ENCODE measurements around the gene FIBP. TPM values are rescaled to one million over a fixed set of nuclear protein-coding genes. Genes with fewer than 3 reads are reported as not detected.

The FIBP gene
- total and polyA plus RNA-seq, 3 donors from 2014 or later: 131 to 149 (median 144) TPM

DNA sequence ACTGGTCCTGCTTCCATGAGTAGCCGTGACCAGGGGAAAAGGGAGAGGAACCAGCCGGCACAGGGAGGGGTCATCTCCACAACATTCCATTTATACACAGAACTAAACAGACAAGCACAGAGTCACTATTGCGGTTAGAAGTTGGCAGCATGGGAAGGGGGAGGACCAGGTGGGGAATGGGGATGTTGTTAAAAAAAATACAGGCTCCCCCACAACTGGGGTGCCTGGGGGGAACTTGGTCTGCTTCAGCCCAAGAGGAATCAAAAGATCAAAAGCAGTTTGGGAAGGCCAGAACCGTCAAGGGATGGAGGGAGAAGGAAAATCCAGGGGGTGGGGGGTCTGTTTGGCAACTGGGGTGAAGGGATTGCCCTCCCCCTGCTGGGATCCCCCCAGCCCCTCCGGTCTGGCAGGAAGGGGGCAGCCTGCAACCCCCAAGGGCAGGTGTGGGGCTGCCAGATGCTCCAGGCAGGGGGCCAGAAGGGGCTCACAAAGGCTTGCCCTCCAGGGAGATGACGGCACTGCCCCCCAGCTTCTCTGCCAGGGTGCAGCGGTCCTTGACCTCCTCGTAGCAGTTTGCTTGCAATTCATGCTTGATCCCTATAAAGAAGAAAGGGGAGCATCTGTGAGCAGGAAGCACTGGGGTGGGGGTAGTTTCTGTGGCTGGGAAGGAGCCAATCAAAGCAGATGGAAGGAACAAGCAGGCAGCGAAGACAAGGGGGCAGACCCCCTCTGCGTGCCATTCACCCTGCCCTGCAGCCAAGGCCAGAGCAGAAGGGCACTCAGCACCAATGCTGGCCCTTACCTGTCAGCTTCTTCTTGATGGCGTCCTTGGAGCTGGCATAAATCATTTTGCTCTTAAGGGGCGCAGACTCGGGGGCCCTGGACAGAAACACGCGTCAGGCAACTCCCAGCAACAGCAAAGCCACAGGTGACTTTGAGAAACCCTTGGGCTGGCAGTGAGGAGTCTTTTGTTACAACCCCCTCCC is 33.1 kb downstream of the FIBP start:
- no peaks in the 10 kb centered on the region for H3K36me3 ChIP-seq (ENCODE audit: low read depth, missing control alignments)
- no peak for TF ChIP-seq CTCF (IDR thresholded peaks at IDR 0.05)
- TF ChIP-seq POLR2A (IDR thresholded peaks at IDR 0.05): no peak
- H3K4me1 ChIP-seq: peaks cover 6% of the 10 kb centered on the region
- no peaks in the 10 kb centered on the region for H3K27me3 ChIP-seq
- DNase-seq: no peak
- 71 to 75% methylated on average over 15 of the region's 15 CpGs for WGBS, 2 donors
- intact Hi-C loops (cut with DNase I; ENCODE audit: low total_unique reads): no loop called here
- no peaks in the 10 kb centered on the region for H3K9me3 ChIP-seq
- no peak overlapping the region for H3K4me3 ChIP-seq
- no peak overlapping the region for H3K27ac ChIP-seq

DNA sequence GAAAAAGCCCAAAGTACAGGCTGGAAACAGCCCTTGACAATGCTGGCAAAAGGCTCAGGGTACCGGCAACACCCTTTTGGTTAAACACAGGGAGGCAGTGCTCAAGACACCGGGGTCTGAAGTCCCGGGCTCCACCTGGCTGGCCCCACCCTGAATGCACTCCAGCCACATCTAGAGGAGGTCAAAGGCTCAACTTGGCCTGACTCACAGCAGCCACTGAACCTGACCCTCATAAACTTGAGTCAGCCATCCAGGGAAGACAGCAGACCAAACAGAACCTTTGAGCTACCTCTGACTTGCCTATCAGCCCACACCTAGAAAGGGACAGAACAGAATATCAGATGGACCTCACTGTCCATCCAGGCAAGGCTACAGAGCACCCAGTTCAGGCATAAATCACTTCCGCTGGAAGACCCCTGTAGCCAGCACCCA is 34.1 kb downstream of the FIBP start:
- no peak overlapping the region for H3K4me3 ChIP-seq
- DNase-seq: no peak
- no peaks in the 10 kb centered on the region for H3K36me3 ChIP-seq (ENCODE audit: low read depth, missing control alignments)
- intact Hi-C loops (cut with DNase I; ENCODE audit: low total_unique reads): no loop called here
- 90 to 91% methylated on average over 4 of the region's 4 CpGs for WGBS, 2 donors
- peaks cover 6% of the 10 kb centered on the region for H3K4me1 ChIP-seq
- no peaks in the 10 kb centered on the region for H3K9me3 ChIP-seq
- no peak overlapping the region for H3K27ac ChIP-seq
- TF ChIP-seq POLR2A (IDR thresholded peaks at IDR 0.05) (no peak), CTCF (IDR thresholded peaks at IDR 0.05) (no peak)
- H3K27me3 ChIP-seq: no peaks in the 10 kb centered on the region

DNA sequence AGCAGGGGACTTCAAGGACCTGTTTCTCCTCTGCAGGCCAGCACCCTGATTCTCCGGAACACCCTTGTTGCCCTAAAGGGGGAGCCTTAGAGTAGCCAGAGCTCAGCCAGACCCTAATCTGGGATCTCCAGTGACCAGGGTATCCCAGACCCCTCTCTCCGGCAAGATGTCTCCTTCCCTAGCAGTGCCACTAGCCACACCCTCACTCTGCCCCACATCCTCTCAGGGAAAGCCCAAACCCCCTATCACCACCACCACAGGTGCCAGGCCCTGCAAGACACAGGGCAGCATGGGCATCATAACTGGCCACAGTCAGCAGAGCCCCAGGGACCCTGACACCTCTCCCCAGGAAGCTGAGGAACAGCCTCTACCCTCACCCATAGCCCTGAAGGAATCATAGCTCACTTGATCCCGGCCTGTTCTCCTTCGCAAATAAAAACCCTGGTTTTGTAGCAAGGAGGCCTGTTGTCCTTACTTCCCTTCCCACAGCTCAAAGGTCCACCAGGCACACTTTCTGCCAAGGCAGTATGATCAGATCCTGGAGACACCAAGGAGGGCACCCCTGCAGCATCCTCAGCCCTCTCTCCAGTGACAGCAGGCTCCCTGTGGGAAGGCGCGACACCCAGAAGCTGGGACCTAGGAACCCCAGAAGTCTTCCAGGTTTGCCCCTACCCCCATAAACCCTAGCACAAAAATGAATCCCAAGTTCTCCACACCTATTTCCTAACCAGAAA is 34.9 kb downstream of the FIBP start:
- DNase-seq: no peak
- no peaks in the 10 kb centered on the region for H3K36me3 ChIP-seq (ENCODE audit: low read depth, missing control alignments)
- H3K9me3 ChIP-seq: no peaks in the 10 kb centered on the region

GRCh38 chr11:65852508-65853245 is 35.6 kb downstream of the FIBP start:
- Histone ChIP-seq H3K4me3 (no peak overlapping the region), H3K27me3 (no peaks in the 10 kb centered on the region), H3K4me1 (peaks cover 6% of the 10 kb centered on the region), H3K36me3 (ENCODE audit: low read depth, missing control alignments) (no peaks in the 10 kb centered on the region), H3K9me3 (no peaks in the 10 kb centered on the region), H3K27ac (no peak overlapping the region)
- WGBS, 2 donors: 94 to 95% methylated on average over 21 to 33 of the region's 33 CpGs
- intact Hi-C loops (cut with DNase I; ENCODE audit: low total_unique reads): no loop called here
- TF ChIP-seq CTCF (IDR thresholded peaks at IDR 0.05) (no peak), POLR2A (IDR thresholded peaks at IDR 0.05) (no peak)
- DNase-seq: no peak

More for the DNA sequence above, 34.9 kb downstream of the FIBP start:
- intact Hi-C loops (cut with DNase I; ENCODE audit: low total_unique reads): no loop called here
- H3K27ac ChIP-seq: no peak overlapping the region
- TF ChIP-seq CTCF (IDR thresholded peaks at IDR 0.05) (no peak), POLR2A (IDR thresholded peaks at IDR 0.05) (no peak)
- peaks cover 6% of the 10 kb centered on the region for H3K4me1 ChIP-seq
- WGBS, 2 donors: 84 to 95% methylated on average over 5 to 6 of the region's 6 CpGs
- no peak overlapping the region for H3K4me3 ChIP-seq
- H3K27me3 ChIP-seq: no peaks in the 10 kb centered on the region
